ENCODE data around the gene IMPA2.

DNA sequence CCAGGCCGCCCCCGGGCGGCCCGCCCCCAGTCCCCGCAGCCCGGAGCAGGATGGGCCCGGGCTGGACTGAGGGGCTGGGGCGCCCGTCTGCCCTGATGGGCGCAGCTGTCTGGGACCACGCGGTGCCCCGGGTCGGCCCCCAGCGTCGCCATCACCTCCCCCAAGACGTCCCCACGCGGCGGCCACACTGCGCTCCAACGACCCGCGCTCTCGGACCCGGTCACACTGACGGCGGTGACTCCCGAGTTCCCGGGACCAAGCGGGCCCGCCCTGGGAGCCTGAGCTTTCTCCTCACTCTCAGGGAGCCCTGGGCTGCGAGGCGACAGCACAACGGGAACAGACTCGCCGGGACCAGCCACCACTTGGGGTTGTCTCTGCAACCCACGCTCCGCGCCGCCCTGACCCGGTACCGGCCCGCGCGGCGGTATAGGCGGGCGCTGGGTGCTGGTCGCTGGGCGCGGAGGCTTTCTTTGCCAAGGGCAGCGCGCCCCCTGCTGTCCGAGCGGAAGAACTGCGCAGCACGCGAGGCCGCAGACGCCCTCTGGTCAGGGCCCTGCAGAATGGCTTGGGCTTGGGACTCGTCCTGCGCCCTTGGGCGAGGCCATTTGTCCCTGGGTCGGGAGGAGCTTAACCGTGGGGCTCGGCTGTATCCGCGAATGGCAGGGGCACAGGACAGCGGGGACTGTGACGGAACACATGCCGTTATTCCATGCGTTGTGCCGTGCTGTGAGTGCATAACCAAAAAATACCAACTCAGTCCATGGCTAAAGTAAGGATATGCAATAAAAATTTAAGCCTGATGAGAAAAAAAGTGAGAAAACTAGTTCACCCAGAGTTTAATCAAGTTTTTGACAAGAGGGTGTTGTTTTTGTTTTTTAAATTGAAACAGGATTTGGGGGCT, 57.6 kb downstream of the IMPA2 start:
- no peak for TF ChIP-seq EZH2 (IDR thresholded peaks at IDR 0.05; ENCODE audit: insufficient read depth, poor library complexity, severe bottlenecking)
- TF ChIP-seq EZH2phosphoT487 (IDR thresholded peaks at IDR 0.05; ENCODE audit: insufficient read depth, low read depth): no peak
